HG03521 (cell line): ENCODE measurements around the gene PLS3.

ENCODE experiments used
- ATAC-seq: cut with Tn5 transposase; IDR thresholded peaks from one replicate; pipeline ENCODE4 v1.9.1; 2021; ENCODE audit warnings: mild to moderate bottlenecking, moderate library complexity; ENCODE audit not compliant: unreplicated experiment

Gene PLS3

DNA sequence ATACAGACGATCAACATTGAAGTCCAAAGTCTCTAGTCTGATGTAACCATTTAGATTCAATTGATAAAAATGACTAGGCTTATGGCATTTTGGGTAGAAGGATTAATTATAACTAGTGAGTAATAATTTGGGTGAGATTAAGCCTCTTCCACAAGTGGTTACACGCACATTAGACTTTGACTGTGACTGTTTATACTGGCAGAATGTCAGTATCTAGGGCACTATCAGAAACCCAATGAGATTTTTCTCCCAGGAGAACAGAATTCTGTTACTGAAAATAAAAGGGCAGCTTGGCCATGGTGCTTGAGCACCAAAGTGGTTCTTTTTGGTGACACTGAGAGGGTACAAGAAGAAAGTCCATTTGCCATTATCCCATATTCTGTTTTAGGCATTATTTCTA, 3.3 kb downstream of the PLS3 start:
- ATAC-seq: no peak

DNA sequence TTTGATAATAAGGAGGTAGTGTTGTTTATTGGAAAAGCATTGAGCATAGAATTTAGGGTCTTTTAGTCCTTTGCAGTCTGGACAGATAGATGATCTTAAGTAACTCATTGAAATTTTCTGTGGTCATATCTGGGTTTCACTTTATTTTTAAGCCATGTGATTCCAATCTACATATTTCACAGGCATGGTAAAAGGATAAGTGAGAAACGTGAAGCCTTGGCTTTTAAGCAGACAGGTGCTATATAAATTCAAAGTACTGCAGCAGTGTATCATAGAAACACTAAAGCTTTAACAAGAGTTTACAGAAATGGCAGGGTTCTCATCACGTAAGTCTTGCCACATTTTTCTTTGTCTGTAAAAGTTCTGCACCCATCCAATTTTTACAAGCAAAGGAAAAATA, 4.9 kb downstream of the PLS3 start:
- ATAC-seq: no peak

DNA sequence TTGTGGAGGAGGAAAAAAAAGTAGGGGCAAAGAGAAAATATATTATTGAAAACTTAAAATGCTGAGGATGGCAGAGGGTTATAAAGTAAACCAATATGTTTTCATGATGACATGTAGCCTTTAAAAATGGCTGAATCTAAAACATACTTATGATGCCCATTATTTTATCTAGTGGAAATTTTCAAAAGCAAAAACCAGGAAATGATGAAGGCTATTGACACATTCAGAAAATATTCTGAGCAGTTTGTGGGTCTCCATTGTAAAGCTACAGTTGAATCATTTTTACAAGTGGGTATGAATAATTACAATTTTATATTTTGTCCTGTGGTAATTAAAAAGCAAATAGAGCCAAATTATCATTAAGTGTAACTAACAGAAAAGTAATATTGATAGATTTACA, 10.7 kb downstream of the PLS3 start:
- ATAC-seq: no peak

DNA sequence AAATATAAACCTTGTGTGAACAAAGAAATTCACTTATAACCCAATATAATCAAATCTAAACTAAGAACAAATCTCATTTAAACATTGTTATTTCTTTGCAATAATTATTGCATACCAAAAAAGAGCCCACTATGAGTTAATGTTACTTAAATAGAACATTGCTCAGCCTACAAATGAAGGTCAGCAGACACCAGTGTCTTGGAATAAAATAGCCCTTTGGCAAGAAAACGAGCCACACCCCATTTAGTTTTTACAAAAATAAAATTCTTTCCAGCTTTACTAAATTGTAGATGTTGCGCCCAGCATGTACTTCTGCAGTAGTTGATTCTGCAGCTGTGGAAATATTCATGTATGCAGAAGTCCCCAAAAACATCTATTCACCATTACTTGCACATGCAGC, 12.2 kb downstream of the PLS3 start:
- ATAC-seq: no peak

DNA sequence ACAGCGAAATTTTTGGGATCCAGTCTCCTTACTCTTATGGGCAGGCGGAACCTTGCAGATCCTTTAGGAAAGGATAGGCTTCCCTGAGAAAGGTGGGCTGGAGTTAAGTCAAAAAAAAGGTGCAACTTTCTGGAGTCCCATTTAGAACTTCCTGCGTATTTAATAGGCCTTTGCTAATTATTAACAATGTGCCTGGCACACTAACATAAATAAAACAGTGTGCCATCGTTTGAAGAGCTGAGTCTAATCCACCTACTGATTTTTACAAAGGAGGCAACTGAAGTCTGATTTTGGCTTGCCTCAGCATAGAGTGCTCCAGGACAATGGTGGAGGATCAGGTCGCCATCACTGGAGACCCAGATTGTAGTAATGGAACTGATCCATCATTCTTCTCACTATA, 15.7 kb downstream of the PLS3 start:
- ATAC-seq: no peak

DNA sequence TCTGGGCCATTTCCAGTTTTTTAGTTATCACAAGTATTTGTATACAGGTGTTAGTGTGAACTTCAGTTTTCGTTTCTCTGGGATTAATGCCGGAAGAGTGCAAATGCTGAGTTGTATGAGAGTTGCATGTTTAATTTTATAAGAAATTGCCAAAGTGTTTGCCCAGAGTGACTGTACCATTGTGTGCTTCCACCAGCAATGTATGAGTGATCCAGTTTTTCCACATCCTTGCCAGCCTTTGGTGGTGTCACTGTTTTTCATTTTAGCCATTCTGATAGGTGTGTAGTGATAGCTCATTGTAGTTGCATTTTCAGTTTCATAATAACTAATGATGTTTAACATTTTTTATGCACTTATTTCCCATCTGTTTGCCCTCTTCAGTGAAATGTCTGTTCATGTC, 18.4 kb downstream of the PLS3 start:
- ATAC-seq: no peak

DNA sequence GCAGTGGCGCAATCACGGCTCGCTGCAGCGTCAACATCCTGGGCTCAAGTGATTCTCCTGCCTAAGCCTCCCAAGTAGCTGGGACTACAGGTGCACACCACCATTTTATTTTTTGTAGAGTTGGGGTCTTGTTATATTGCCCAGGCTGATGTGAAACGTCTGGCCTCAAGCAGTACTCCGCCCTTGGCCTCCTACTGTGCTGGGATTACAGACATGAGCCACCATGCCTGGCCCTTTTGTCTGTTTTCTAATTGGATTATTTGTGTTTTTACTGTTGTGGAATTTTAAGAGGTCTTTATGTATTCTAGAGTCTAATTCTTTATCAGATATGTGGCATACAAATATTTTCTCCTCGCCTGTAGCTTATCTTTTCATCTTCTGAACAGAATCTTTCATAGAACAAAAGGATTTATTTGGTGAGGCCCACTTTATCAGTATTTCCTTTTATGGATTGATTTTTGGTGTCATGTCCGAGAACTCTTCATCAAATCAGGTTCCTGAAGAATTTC, 18.9 kb downstream of the PLS3 start:
- ATAC-seq: no peak

DNA sequence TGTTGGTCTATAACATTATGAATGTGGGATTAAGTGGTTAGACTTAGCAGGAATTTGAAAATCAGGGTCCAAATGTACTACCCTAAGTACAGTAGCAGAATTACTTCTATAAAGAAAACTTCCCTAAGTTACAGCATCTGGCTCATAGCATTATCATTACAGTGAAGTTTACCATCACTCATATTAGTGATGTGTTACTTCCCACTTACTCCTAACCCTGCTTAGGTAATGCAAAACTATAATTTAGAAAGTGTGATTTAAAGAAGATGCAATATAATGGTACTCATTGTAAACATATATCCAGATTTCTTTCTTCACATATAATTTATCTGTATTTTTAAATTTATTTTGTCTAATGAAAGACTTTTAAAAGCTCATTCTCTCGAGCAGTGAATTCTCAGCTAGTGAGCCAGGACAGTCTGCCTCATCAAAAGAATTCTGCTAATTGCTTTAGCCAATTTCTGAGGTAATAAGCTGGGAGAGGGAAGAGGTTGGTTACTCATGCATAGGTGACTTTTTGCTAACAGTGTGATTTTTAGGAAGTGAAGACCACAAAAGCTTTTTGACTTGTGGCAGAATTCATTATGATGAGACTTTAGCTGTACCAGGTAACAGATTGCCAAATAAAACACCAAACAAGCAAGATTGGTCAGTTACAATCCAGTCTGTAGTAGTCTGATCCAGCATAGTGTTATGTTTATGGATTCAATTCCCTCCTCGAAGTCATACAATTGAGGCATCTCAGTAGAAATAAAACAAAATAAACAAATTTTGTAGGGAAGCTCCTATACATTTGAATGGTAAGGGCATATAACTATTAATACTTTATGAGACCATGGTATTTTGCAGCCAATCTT, 21.0 kb downstream of the PLS3 start:
- ATAC-seq: no peak

DNA sequence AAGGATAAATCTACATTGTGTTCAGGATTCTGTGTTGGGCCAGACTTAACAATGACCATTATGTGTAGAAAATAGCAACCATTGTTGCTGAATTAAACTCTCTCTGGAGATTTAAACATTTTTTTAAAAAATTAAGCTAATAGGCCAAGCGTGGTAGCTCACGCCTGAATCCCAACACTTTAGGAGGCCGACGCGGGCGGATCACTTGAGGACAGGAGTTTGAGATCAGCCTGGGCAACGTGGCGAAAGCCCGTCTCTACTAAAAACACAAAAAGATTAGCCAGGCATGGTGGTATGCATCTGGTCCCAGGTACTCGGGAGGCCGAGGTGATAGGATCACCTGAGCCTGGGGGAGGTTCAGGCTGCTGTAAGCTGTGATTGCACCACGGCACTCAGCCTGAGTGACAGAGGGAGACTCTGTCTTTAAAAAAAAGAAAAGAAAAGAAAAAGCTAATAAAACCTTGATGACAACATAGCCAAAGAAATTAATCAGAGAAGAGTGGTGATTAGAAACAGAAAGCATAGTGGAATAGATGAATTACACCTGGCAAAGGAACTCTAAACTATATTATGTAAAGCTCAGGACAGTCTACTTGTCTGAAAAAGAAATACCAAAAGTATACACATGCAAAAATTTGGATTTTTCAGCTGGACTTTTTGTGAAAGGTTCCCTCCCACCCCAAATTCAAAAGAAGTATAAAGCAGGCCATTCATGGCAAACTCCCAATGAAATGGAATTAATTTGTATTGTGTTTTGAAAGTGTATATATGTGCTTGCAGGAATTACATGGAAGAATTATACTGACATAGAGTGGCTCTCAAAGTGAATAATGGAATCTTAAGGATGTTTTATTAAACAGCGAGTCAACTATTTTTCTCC, 21.9 kb downstream of the PLS3 start:
- ATAC-seq: no peak

DNA sequence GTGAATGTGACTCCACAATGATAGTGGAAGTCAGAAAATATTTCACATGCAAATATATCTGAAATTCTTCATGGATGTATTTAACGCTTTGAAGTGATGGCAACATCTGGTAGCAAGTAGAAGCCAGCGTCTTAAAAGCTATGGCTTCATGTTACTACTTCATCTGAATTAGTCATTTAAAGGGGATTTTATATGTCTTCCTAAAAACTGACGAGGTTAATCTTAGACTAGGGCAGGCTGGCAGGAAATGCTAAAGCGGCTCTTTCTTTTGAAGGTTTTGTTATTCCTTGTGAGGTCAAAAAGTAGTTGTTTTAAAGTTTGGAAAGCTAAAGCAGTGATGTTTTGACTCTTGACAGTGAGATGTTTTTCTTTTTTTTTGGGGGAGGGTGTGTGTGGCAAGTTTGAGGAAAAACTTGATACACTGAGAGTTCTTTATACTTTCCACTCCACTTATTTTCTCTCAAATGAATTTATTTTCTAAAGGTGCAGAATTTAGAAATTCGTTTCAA, 22.6 kb downstream of the PLS3 start:
- no peak for ATAC-seq

DNA sequence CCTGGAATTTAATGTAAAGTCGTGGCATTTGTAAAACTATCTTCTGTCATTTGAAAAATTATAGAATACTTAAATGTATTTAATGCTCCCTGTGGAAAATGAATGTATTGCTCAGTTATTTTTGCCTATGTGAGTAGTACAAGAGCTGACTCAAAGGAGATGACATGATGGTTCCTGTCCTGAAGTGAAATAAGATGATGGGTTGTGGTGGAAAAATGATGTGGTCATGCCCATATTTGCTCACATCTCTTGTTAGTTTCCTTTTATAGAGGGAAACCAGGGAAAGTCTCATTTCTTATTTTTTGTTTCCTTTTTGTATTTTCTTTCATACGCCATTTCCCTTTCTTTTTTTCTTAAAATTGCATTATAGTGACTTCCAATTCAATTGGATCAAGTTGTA, 23.7 kb downstream of the PLS3 start:
- ATAC-seq: peak; percentile 64

DNA sequence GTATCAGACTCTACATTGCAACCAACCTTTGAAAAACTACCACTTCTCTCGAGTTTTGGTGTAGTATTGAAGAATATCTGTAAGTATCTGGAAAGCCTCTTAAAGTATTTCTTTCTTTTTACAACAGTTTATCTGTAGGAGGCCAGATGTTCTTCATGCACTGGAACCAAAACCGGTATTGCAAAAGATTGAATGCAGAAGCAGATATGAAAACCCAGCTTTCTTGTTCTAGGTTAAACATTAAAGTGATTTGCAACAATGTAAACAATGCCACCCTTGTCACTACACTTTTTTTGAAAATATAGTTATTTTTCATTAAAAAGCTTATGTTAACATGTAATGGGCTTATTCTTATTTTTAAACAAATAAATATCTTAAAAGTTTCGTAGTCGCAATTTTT, 27.2 kb downstream of the PLS3 start:
- no peak for ATAC-seq

DNA sequence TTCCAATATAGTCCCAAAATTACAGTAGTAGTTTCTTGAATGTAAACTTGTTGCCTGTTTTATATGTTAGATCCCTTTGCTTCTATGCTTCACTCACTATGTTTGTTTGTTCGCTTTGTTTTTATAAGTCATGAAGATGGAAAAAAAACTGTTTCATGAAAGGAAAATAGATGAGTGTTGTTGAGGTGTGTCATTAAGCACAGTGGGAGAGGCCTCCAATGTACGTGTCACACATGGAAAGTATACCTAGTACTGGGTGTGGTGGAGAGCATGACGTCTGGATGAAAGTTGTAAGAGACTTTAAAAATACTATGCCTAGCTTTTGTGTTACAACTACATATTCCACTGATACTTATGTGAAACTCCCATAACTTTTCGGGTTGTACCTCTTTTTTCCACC, 28.4 kb downstream of the PLS3 start:
- no peak for ATAC-seq

DNA sequence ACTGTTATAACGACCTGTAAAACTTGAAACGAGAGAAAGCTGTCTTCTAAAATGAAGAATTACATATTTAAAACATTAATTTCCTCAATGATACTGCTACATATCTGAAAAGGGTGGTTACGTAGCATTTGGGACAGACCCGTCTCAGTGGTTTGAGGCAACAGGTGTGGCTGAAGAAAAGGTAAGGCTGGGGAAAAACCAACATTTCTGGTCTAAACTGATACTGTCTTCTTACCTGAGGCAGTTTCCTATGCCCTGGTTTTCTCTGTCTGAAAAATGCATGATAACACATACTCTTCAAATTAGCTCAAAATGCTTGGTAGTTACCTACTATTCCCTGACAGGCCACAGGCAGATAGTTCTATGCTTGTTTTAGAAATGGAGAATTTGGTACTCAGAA, 30.4 kb downstream of the PLS3 start:
- ATAC-seq: no peak

DNA sequence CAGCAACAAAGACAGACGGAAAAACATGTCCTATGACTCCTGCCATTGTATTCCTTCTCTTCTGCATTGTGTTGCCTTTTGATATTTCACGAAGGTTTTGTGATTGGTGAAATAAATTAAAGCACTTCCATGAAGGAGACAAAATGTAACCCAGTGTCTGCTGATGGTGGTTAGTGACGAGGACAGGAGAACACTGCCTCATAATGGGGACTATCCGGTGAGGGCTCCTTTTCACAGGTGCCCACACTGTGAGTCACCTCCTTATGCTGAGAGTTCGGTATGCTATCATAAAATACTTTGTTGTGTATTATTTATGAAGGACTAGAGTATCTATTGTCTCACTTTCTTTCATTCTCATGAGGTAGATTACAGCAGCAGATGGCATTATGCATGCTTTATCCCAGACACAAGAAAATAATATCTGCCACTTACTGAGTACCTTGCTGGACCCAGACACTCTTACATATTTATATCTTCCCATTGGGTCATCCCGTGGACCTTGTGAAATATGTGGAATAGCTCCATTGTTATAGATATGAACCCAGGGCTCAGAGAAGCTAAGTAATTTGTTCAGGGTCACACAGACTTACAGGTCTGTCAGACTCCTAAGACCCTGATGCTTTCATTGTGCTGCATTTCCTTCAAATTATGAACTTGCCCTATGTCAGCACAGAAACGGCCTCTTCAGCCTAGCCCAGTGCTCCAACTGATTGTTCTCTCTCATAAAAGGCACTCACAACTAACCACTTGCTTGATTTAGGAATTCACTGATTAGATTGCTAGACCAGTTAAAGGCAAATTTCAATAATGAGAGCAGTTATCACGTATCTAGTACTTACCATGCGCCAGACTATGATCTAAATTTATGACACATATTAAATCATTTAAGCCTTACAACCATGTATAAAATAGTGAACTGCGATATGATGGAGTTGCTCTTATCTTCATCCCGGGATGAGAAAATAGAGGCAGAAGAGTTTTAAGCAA, 31.2 kb downstream of the PLS3 start:
- ATAC-seq: no peak

DNA sequence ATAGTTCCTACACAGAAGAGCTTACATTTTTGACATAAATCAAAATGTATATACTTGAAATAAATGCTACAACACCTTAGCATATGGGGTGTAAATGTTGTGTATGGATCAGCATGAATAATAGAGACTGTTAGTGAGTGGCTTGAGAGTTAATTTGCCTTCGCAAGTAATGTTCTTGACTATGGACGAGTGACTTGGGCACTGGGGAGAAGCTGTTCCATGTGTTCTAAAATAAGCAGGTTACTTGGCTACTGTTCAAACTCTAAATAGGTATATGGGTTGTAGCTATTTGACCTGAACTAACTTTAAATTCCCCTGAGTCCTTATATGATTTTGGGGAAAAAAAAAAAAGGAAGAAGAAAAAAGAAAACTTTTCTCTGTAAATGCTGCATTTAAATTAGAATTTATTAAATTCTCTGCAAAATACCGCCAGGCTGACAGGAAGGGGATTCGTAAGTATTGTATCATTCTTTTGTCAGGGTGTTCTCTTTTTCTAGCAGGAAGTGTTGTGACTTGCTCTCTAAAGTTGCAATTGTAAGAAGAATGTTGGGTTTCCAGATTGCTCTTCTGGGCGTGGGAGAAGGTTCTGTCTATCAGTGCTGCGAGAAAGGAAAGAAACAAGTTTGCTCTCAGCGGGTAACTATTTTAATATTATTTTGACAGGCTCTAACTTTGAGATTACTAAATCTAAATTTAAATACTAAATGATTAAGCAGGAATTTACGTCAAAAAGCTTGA, 32.2 kb downstream of the PLS3 start:
- ATAC-seq: no peak

DNA sequence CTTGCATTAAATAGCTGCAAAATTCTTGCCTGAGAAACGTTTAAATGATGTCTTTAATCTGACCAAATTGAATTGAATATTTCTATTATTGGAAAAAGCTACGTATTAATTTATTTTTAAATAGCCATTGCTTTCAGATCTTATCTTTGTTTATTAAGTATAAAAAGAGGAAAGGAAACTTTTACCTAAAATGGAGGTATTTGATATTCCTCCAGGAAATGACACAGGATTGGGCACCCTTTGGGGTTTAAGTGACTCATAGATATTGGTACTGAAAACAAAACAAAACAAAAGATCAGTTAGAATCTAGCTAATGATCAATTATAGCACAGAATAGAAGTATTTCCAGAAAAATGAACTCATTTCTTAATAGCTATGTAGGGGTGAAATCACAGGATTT, 34.1 kb downstream of the PLS3 start:
- no peak for ATAC-seq

DNA sequence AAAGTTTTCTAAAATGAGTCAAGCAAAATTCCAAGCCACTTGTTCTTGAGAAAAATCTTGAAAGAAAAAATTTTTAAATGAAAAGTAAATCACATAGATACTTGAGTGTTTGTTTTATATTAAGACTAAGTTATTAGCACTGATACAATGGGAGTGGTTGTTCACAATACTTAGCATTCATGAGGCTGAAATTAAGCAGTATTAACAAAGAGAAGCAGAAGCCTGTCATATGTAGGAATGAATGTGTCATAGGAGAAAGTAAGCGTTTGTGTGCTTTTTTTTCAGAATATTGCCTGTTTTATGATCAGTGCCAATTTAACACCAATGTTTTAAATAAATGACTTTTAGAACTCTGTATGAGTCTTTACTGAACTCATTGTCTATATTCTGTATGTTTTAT, 37.6 kb downstream of the PLS3 start:
- ATAC-seq: no peak

DNA sequence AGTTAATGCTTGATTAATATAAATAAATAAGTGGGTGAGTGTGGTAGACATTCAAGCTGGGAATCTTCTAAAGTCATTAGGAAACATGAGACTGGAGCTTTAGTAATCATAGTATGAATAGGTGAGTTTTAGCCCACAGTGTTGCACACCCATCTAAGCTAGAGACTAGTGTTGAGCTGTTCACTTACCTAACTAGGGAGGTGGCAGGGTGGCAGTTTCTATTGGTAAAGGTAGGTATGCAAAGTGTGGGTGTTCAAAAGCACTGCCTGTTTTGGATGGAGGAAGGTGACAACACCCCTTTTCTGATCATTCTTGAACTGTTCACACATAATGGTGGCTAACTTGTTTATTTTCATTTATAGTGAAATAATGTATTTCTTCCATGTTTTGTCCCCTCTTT, 41.3 kb downstream of the PLS3 start:
- ATAC-seq: no peak
